NCI-H2196 (cell line): Measurements from ENCODE around the gene DRD3.

ENCODE experiments used
- DNase-seq: peaks from one replicate; lab custom pipeline; 2025; ENCODE audit not compliant: unreplicated experiment; lab: John Stamatoyannopoulos, UW

Gene DRD3

GRCh38 chr3:114178770-114179368 lies at the start of gene DRD3:
Gene DRD3, minus strand, starts transcription at chr3:114179052. Its CDS starts 7,060 bp downstream, at chr3:114171992.
- DNase-seq = no peak

GRCh38 chr3:114227076-114227475 lies 48.2 kb upstream of the DRD3 start:
- DNase-seq = no peak

GRCh38 chr3:114226313-114226712 lies 47.5 kb upstream of the DRD3 start:
- DNase-seq = no peak

- no peak for DNase-seq
Measured at GRCh38 chr3:114223143-114223542, 44.3 kb upstream of the DRD3 start.

GRCh38 chr3:114221881-114222264 lies 43.0 kb upstream of the DRD3 start:
- DNase-seq = no peak

GRCh38 chr3:114221165-114221880 lies 42.5 kb upstream of the DRD3 start:
- DNase-seq = no peak

GRCh38 chr3:114219741-114220140 lies 40.9 kb upstream of the DRD3 start:
- no peak for DNase-seq

- DNase-seq = no peak
Measured at GRCh38 chr3:114218578-114219185, 39.8 kb upstream of the DRD3 start.

GRCh38 chr3:114218006-114218405 lies 39.2 kb upstream of the DRD3 start:
- DNase-seq = no peak

GRCh38 chr3:114217266-114217665 lies 38.4 kb upstream of the DRD3 start:
- no peak for DNase-seq

- no peak for DNase-seq
Measured at GRCh38 chr3:114216186-114216970, 37.5 kb upstream of the DRD3 start.

GRCh38 chr3:114214542-114215341 lies 35.9 kb upstream of the DRD3 start:
- no peak for DNase-seq

- no peak for DNase-seq
Measured at GRCh38 chr3:114213627-114214541, 35.0 kb upstream of the DRD3 start.

GRCh38 chr3:114213292-114213626 lies 34.4 kb upstream of the DRD3 start:
- no peak for DNase-seq

- no peak for DNase-seq
Measured at GRCh38 chr3:114212646-114213045, 33.8 kb upstream of the DRD3 start.

- no peak for DNase-seq
Measured at GRCh38 chr3:114207768-114208167, 28.9 kb upstream of the DRD3 start.

GRCh38 chr3:114206342-114206741 lies 27.5 kb upstream of the DRD3 start:
- no peak for DNase-seq

GRCh38 chr3:114205541-114205940 lies 26.7 kb upstream of the DRD3 start:
- DNase-seq = no peak

GRCh38 chr3:114194750-114195149 lies 15.9 kb upstream of the DRD3 start:
- no peak for DNase-seq

GRCh38 chr3:114192136-114192535 lies 13.3 kb upstream of the DRD3 start:
- no peak for DNase-seq
